Transverse colon (tissue), 4 donors: ENCODE data around the gene PCDHA10.

ENCODE experiments used
- CTCF ChIP-seq, 5 experiments: fragments of 200-600 bp in 3 of 5; fragments of 450-650 bp in 2 of 5; sonication (generic) in 3 of 5; IDR thresholded peaks; 1 replicate in 2 of 5; 2 replicates in 3 of 5; pipeline ENCODE4 v1.5.1; 2016 to 2017; ENCODE audit warnings: antibody characterized with exemption in 5 of 5, inconsistent platforms in 3 of 5, mild to moderate bottlenecking in 2 of 5, moderate library complexity in 1 of 5
- EP300 ChIP-seq: sonication (generic); formaldehyde crosslinking; IDR thresholded peaks from one replicate; pipeline ENCODE4 v1.6.1; 2017; ENCODE audit warnings: antibody characterized with exemption, low read depth
- POLR2A ChIP-seq: fragments of 450-650 bp; IDR thresholded peaks from one replicate; pipeline ENCODE4 v1.6.1; 2016; ENCODE audit warnings: antibody characterized with exemption, mild to moderate bottlenecking, moderate library complexity
- POLR2AphosphoS5 ChIP-seq, 3 donors: sonication (generic); formaldehyde crosslinking; IDR thresholded peaks; one replicate each; pipeline ENCODE4 v1.6.1; 2016; ENCODE audit warnings: antibody characterized with exemption in 3 of 3

GRCh38 chr5:140869555-140869886 lies 13.8 kb downstream of the PCDHA10 start:
- TF ChIP-seq POLR2AphosphoS5 (IDR thresholded peaks at IDR 0.05) (no peak), CTCF (IDR thresholded peaks at IDR 0.05) (no peak), EP300 (no peak), POLR2A (no peak)
